H9 (cell line): ENCODE results near the gene NT5DC4. TPM values are rescaled to one million over a fixed set of nuclear protein-coding genes. Genes with fewer than 3 reads are reported as not detected.

Experiments used
- DNase-seq: peaks from one replicate; pipeline ENCODE4 v3.0.0-alpha.2; 2017
- H2AFZ ChIP-seq: one replicate; pipeline ENCODE4 v1.6.1; 2013; ENCODE audit warnings: mild to moderate bottlenecking, low read length, control low read depth, moderate library complexity
- H2AK5ac ChIP-seq: 2 replicates; pipeline ENCODE4 v1.6.1; 2013; ENCODE audit warnings: low read length, control low read depth, mixed read lengths; ENCODE audit not compliant: insufficient read length
- H2BK120ac ChIP-seq: one replicate; pipeline ENCODE4 v1.6.1; 2013; ENCODE audit warnings: low read depth, mild to moderate bottlenecking, low read length, control low read depth, inconsistent platforms; ENCODE audit not compliant: poor library complexity, severe bottlenecking
- H2BK12ac ChIP-seq: 2 replicates; pipeline ENCODE4 v1.6.1; 2013; ENCODE audit warnings: low read length, control low read depth, mixed read lengths, low read depth; ENCODE audit not compliant: insufficient read length
- H2BK15ac ChIP-seq: 2 replicates; pipeline ENCODE4 v1.6.1; 2013; ENCODE audit warnings: low read depth, low read length, control low read depth
- H2BK20ac ChIP-seq: one replicate; pipeline ENCODE4 v1.6.1; 2013; ENCODE audit warnings: low read depth, mild to moderate bottlenecking, low read length, control low read depth, inconsistent platforms; ENCODE audit not compliant: poor library complexity, severe bottlenecking
- H2BK5ac ChIP-seq: 2 replicates; pipeline ENCODE4 v1.6.1; 2013; ENCODE audit warnings: low read length, control low read depth, mixed read lengths; ENCODE audit not compliant: insufficient read length
- H3K14ac ChIP-seq: 2 replicates; pipeline ENCODE4 v1.6.1; 2013; ENCODE audit warnings: low read length, control low read depth; ENCODE audit not compliant: insufficient read depth
- H3K18ac ChIP-seq: 2 replicates; pipeline ENCODE4 v1.6.1; 2013; ENCODE audit warnings: low read depth, mild to moderate bottlenecking, mixed read lengths, low read length, control low read depth; ENCODE audit not compliant: insufficient read length
- H3K23ac ChIP-seq: 2 replicates; pipeline ENCODE4 v1.6.1; 2013; ENCODE audit warnings: low read length, control low read depth, mixed read lengths, low read depth; ENCODE audit not compliant: insufficient read length
- H3K23me2 ChIP-seq: 2 replicates; pipeline ENCODE4 v1.6.1; 2013; ENCODE audit warnings: low read depth, mild to moderate bottlenecking, mixed read lengths, low read length, control low read depth; ENCODE audit not compliant: insufficient read length, poor library complexity, severe bottlenecking
- H3K27ac ChIP-seq: 2 replicates; pipeline ENCODE4 v1.5.1; 2013; ENCODE audit warnings: low read length, control low read depth, mixed read lengths, low read depth; ENCODE audit not compliant: insufficient read length
- H3K27me3 ChIP-seq: 2 replicates; pipeline ENCODE4 v1.6.1; 2013; ENCODE audit warnings: low read length, control low read depth, inconsistent platforms; ENCODE audit not compliant: insufficient read depth
- H3K4ac ChIP-seq: 2 replicates; pipeline ENCODE4 v1.6.1; 2013; ENCODE audit warnings: low read depth, mild to moderate bottlenecking, control low read depth, inconsistent platforms, low read length, moderate library complexity
- H3K4me1 ChIP-seq: 2 replicates; pipeline ENCODE4 v1.6.1; 2013; ENCODE audit warnings: low read length, control low read depth, inconsistent platforms; ENCODE audit not compliant: insufficient read depth
- H3K4me2 ChIP-seq: 2 replicates; pipeline ENCODE4 v1.6.1; 2013; ENCODE audit warnings: low read length, control low read depth, mixed read lengths; ENCODE audit not compliant: insufficient read length, insufficient read depth
- H3K56ac ChIP-seq: 2 replicates; pipeline ENCODE4 v1.6.1; 2013; ENCODE audit warnings: low read depth, mild to moderate bottlenecking, mixed read lengths, low read length, control low read depth; ENCODE audit not compliant: insufficient read length
- H3K79me1 ChIP-seq: 2 replicates; pipeline ENCODE4 v1.6.1; 2013; ENCODE audit warnings: low read depth, mild to moderate bottlenecking, moderate library complexity, low read length, control low read depth, inconsistent platforms; ENCODE audit not compliant: insufficient read depth, poor library complexity, severe bottlenecking
- H3K79me2 ChIP-seq: 2 replicates; pipeline ENCODE4 v1.6.1; 2013; ENCODE audit warnings: low read length, control low read depth, inconsistent platforms; ENCODE audit not compliant: insufficient read depth
- H3K9ac ChIP-seq: 2 replicates; pipeline ENCODE4 v1.6.1; 2013; ENCODE audit warnings: low read length, control low read depth, mixed read lengths; ENCODE audit not compliant: insufficient read length; ENCODE audit errors: extremely low read depth
- H3K9me3 ChIP-seq: one replicate; pipeline ENCODE4 v1.6.1; 2013; ENCODE audit warnings: low read depth, low read length, inconsistent platforms; ENCODE audit not compliant: control insufficient read depth
- H3T11ph ChIP-seq: one replicate; pipeline ENCODE4 v1.6.1; 2013; ENCODE audit warnings: mild to moderate bottlenecking, low read length, control low read depth, inconsistent platforms
- H4K20me1 ChIP-seq: one replicate; pipeline ENCODE4 v1.6.1; 2013; ENCODE audit not compliant: control insufficient read depth, insufficient read length, insufficient read depth
- H4K5ac ChIP-seq: 2 replicates; pipeline ENCODE4 v1.6.1; 2013; ENCODE audit warnings: low read depth, mild to moderate bottlenecking, mixed read lengths, low read length, control low read depth; ENCODE audit not compliant: insufficient read length
- H4K8ac ChIP-seq: replicated peaks from 2 replicates; pipeline ENCODE4 v1.6.1; 2013; ENCODE audit warnings: low read length, control low read depth, mixed read lengths, low read depth; ENCODE audit not compliant: insufficient read length
- H4K91ac ChIP-seq: 2 replicates; pipeline ENCODE4 v1.6.1; 2013; ENCODE audit warnings: low read depth, mild to moderate bottlenecking, moderate library complexity, mixed read lengths, low read length, control low read depth; ENCODE audit not compliant: insufficient read length
- H3K27ac Mint-ChIP-seq, 3 experiments: 2 replicates in 2 of 3; 3 replicates in 1 of 3; pipeline ENCODE4 v1.8.0; 2020 to 2021; ENCODE audit warnings: mixed read lengths in 3 of 3, mild to moderate bottlenecking in 1 of 3, moderate library complexity in 1 of 3
- H3K27me3 Mint-ChIP-seq: 2 replicates; pipeline ENCODE4 v1.8.0; 2021; ENCODE audit warnings: low read depth, mild to moderate bottlenecking, moderate library complexity, mixed read lengths
- H3K36me3 Mint-ChIP-seq, 3 experiments: 2 replicates in 2 of 3; 3 replicates in 1 of 3; pipeline ENCODE4 v1.8.0; 2020 to 2021; ENCODE audit warnings: low read depth in 3 of 3, mixed read lengths in 3 of 3; ENCODE audit not compliant: insufficient read depth in 1 of 3
- H3K4me1 Mint-ChIP-seq, 2 experiments: 2 replicates each; pipeline ENCODE4 v1.8.0; 2020; ENCODE audit warnings: mixed read lengths in 2 of 2
- H3K4me3 Mint-ChIP-seq, 2 experiments: 2 replicates in 1 of 2; 3 replicates in 1 of 2; pipeline ENCODE4 v1.8.0; 2020 to 2021; ENCODE audit warnings: mild to moderate bottlenecking in 2 of 2, mixed read lengths in 2 of 2, moderate library complexity in 1 of 2
- H3K9me3 Mint-ChIP-seq, 2 experiments: 2 replicates in 1 of 2; 3 replicates in 1 of 2; pipeline ENCODE4 v1.8.0; 2020; ENCODE audit warnings: mild to moderate bottlenecking in 2 of 2, mixed read lengths in 2 of 2, moderate library complexity in 1 of 2
- WGBS: extraction: QIAGEN DNeasy Blood & Tissue Kit; methylation state at CpG from one replicate; pipeline ENCODE4 v1.1.7; 2013; ENCODE audit warnings: missing lambda C conversion rate, low lambda C conversion rate, mixed read lengths; ENCODE audit not compliant: insufficient read length; ENCODE audit errors: extremely low coverage; 5-methylcytosine and 5-hydroxymethylcytosine counted together
- total RNA-seq: library from RNA; stranded (reverse); gene quantifications from 2 replicates; pipeline ENCODE4 v1.2.1, GENCODE V29; 2021
- TF ChIP-seq, protein P1 (sequence below): fragments of 200-600 bp; sonication (generic); conservative IDR thresholded peaks from 3 replicates; pipeline ENCODE4 v1.8.0; 2021; ENCODE audit warnings: antibody characterized with exemption, mild to moderate bottlenecking

The NT5DC4 gene
- total RNA-seq, 1 experiment from 2014 or later, result not detected

- Histone ChIP-seq H3K9ac (no peak overlapping the region), H3K79me1 (no peaks in the 10 kb centered on the region), H3K4ac (no peak overlapping the region), H3K18ac (no peak overlapping the region), H4K91ac (no peak overlapping the region), H2AK5ac (no peak overlapping the region), H3K9me3 (no peaks in the 10 kb centered on the region), H4K5ac (no peak overlapping the region), H3K79me2 (no peaks in the 10 kb centered on the region), H2AFZ (no peak overlapping the region), H3K23me2 (no peaks in the 10 kb centered on the region), H3K14ac (no peak overlapping the region), H3T11ph (no peak overlapping the region), H2BK12ac (no peak overlapping the region), H2BK120ac (no peak overlapping the region), H3K27me3 (no peaks in the 10 kb centered on the region), H3K23ac (no peak overlapping the region), H2BK15ac (no peak overlapping the region), H3K4me2 (no peak overlapping the region), H3K27ac (no peak overlapping the region), H2BK5ac (no peak overlapping the region), H4K20me1 (no peaks in the 10 kb centered on the region), H4K8ac (no peak overlapping the region), H3K56ac (no peak overlapping the region), H3K4me1 (peaks cover 2% of the 10 kb centered on the region; the same call in 1 of the 2 replicates), H2BK20ac (no peak overlapping the region)
- Mint-ChIP-seq H3K4me1 (peaks cover 8 to 11% of the 10 kb centered on the region in 2 experiments), H3K4me3 (no peak overlapping the region), H3K27me3 (no peaks in the 10 kb centered on the region; the same call in 1 of the 2 replicates), H3K36me3 (no peaks in the 10 kb centered on the region), H3K27ac (no peak overlapping the region; a peak in 1 of 7 replicates), H3K9me3 (no peaks in the 10 kb centered on the region)
- TF ChIP-seq, protein P1, sequence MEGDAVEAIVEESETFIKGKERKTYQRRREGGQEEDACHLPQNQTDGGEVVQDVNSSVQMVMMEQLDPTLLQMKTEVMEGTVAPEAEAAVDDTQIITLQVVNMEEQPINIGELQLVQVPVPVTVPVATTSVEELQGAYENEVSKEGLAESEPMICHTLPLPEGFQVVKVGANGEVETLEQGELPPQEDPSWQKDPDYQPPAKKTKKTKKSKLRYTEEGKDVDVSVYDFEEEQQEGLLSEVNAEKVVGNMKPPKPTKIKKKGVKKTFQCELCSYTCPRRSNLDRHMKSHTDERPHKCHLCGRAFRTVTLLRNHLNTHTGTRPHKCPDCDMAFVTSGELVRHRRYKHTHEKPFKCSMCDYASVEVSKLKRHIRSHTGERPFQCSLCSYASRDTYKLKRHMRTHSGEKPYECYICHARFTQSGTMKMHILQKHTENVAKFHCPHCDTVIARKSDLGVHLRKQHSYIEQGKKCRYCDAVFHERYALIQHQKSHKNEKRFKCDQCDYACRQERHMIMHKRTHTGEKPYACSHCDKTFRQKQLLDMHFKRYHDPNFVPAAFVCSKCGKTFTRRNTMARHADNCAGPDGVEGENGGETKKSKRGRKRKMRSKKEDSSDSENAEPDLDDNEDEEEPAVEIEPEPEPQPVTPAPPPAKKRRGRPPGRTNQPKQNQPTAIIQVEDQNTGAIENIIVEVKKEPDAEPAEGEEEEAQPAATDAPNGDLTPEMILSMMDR, result no peak
- WGBS, result no CpG with 5 or more reads among the region's 14 CpGs
- no peak for DNase-seq
These were observed 32.5 kb upstream of the NT5DC4 start for GRCh38 chr2:112688086-112688880.
